Heart right ventricle (tissue), 16 donors: ENCODE results near the gene LGI2. TPM values are rescaled to one million over a fixed set of nuclear protein-coding genes. Genes with fewer than 3 reads are reported as not detected.
"Not testable (repeated sequence)": the region's sequence is repeated elsewhere in the genome, so short reads cannot be mapped to it uniquely, and the experiment has no call there.

ENCODE experiments used
- ATAC-seq, 8 donors: fragments of 200-7000 bp; cut with Tn5 transposase; one replicate each; pipeline ENCODE4 v1.9.1; 2020; ENCODE audit warnings: mild to moderate bottlenecking in 8 of 8, moderate library complexity in 8 of 8, moderate number of reproducible peaks in 1 of 8
- DNase-seq, 2 donors: peaks; one replicate each; pipeline ENCODE4 v3.0.0-alpha.2; 2020
- H3K27ac ChIP-seq, 10 donors: fragments of 200-600 bp; sonication (generic) in 2 of 10; one replicate each; pipeline versions ENCODE4 v1.5.0 to v1.8.0; 2020 to 2022; ENCODE audit warnings: mild to moderate bottlenecking in 3 of 10
- H3K27me3 ChIP-seq, 7 donors: fragments of 200-600 bp; one replicate each; pipeline ENCODE4 v1.8.0; 2021 to 2022; ENCODE audit warnings: mild to moderate bottlenecking in 2 of 7
- H3K36me3 ChIP-seq, 9 donors: fragments of 200-600 bp; sonication (generic) in 1 of 9; one replicate each; pipeline versions ENCODE4 v1.5.0 to v1.8.0; 2020 to 2022; ENCODE audit warnings: mild to moderate bottlenecking in 2 of 9
- H3K4me1 ChIP-seq, 9 donors: fragments of 200-600 bp; sonication (generic) in 1 of 9; one replicate each; pipeline versions ENCODE4 v1.5.0 to v1.8.0; 2020 to 2022; ENCODE audit warnings: mild to moderate bottlenecking in 4 of 9
- H3K4me3 ChIP-seq, 10 donors: fragments of 200-600 bp; sonication (generic) in 2 of 10; one replicate each; pipeline versions ENCODE4 v1.5.0 to v1.8.0; 2020 to 2022; ENCODE audit warnings: mild to moderate bottlenecking in 7 of 10, moderate library complexity in 2 of 10
- H3K9me3 ChIP-seq, 11 donors: fragments of 200-600 bp in 10 of 11; sonication (generic) in 2 of 11; one replicate each; pipeline versions ENCODE4 v1.5.0 to v1.8.0; 2013 to 2022; ENCODE audit warnings: mild to moderate bottlenecking in 2 of 11, control low read depth in 1 of 11, moderate library complexity in 1 of 11
- CTCF ChIP-seq, 9 donors: fragments of 200-600 bp; sonication (generic) in 2 of 9; IDR thresholded peaks; one replicate each; pipeline versions ENCODE4 v1.5.0 to v1.8.0; 2021 to 2022; ENCODE audit warnings: antibody characterized with exemption in 9 of 9, mild to moderate bottlenecking in 5 of 9, moderate library complexity in 1 of 9
- WGBS, 2 donors: extraction: QIAGEN DNeasy Blood & Tissue Kit; methylation state at CpG; one replicate each; pipeline ENCODE4 v1.1.7; 2013; ENCODE audit warnings: inconsistent platforms in 1 of 2; 5-methylcytosine and 5-hydroxymethylcytosine counted together
- intact Hi-C, 10 donors: fragments of 100-400 bp; cut with DNase I; formaldehyde crosslinking; loops; one replicate each; pipeline versions ENCODE4 v1.11.1 to v1.14.2; 2022
- polyA plus RNA-seq, 2 donors: library from polyadenylated mRNA; stranded (reverse); fragments of 200-250 nt; gene quantifications; one replicate each; pipeline ENCODE4 v1.2.3, GENCODE V29; 2013
- total RNA-seq, 10 donors: library from RNA; stranded (reverse); fragmentation: NEBNext Ultra II Directional in 3 of 10; extraction: Animal tissue kit (Norgen Biotek cat#: 25700) in 3 of 10; gene quantifications; one replicate each; pipeline versions ENCODE4 v1.2.1 to v1.2.4, GENCODE V29; 2021 to 2023
- donor health status: Arrhythmogenic right ventricular cardiomyopathy.
- donor health status: ischemic (EF 13 %, LVEDD 7.1; RV severe dilation, severe dysfunction).
- donor health status: healthy with polysubstance abuse.
- donor health status: DM: no; HTN: yes; CAD: no.
- donor health status: DM: no; HTN: no; CAD: no.
- donor health status: ischemic (EF 25% LVEDD 6.9; RV normal size, moderate dysfunction).
- donor health status: ischemic (EF 25% LVEDD 5.7; RV mildly dilated, moderate dysfunction).
- donor health status: healthy.
- donor health status: DM: yes; HTN: yes; CAD: no.
- donor health status: Ischemic cardiomyopathy.
- donor health status: ischemic (EF 35%, LVEDD 5.7; RV mildly dilated, moderate dysfunction).
- donor health status: nonischemic (EF 11% LVEDD 7.7; RV severe dilation, severe dysfunction).
- donor health status: DM: yes; HTN: yes; CAD: no.
- donor health status: PGD.
- donor health status: ischemic (EF 29% LVEDD 5.4; RV normal size, mild dysfunction).
- donor health status: nonischemic (EF 23%, LVEDD 6.1; RV moderate dilation, normal function).

Gene LGI2
- total and polyA plus RNA-seq, 12 donors, result 0.80 to 7.9 (median 2.1) TPM

DNA sequence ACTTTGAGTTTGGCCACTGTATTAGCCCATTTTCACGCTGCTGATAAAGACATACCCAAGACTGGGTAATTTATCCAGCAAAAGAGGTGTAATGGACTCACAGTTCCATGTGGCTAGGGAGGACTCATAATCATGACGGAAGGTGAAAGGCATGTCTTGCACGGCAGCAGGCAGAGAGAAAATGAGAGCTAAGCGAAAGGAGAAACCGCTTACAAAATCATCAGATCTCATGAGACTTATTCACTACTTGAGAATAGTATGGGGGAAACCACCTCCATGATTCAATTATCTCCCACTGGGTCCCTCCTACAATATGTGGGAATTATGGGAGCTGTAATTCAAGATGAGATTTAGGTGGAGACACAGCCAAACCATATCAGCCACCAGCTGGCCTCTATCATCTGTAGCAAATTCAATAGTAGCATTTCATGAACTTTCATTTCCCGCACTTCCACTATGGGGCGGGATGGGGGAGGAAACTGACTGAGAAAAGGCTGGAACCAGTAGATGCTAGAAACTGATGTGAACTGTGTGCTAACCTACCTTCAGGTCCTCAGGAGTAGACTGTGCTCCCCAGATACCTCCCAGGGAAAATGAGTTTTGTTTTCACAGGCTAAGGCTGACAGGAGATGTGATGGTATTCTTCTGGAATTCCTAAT is 35.3 kb upstream of the LGI2 start:
- DNase-seq (no peak), ATAC-seq (peak in 2 of 8 donors; percentile 25 to 71)
- Histone ChIP-seq H3K9me3 (no peaks in the 10 kb centered on the region), H3K36me3 (no peaks in the 10 kb centered on the region), H3K27me3 (no peaks in the 10 kb centered on the region), H3K4me3 (no peak overlapping the region), H3K27ac (no peak overlapping the region), H3K4me1 (peaks cover 0 to 5% (median 0%) of the 10 kb centered on the region in 9 donors)
- 77 to 82% methylated on average over 7 of the region's 7 CpGs for WGBS, 2 donors
- no peak for TF ChIP-seq CTCF (IDR thresholded peaks at IDR 0.05)
- intact Hi-C loops, result no loop called here

DNA sequence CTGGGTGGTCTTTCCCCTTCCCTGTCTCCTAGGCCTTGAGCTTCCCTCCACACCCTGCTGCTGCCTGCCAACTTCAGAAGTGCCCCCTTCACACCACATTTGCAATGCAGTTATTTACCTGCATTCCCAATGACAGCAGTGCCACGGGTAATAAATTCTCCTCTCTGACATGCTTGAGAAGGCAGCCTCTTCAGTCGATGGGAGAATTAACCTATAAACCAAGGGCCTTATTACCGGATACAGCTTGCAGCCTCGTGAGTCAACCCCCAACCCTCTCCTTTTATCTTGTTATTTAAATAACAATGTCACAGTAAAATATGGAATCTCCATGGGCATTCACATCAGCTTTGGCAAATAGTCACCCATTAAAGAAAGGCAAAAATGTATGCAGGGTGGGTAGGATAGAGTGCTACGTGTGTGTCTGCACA is 34.7 kb upstream of the LGI2 start:
- intact Hi-C loops, result no loop called here
- no peak for TF ChIP-seq CTCF (IDR thresholded peaks at IDR 0.05)
- ATAC-seq (no peak), DNase-seq (no peak)
- H3K27me3 ChIP-seq, result no peaks in the 10 kb centered on the region
- WGBS, 2 donors, result 56 to 60% methylated on average over 5 of the region's 5 CpGs
- no peaks in the 10 kb centered on the region for H3K9me3 ChIP-seq
- no peak overlapping the region for H3K27ac ChIP-seq
- H3K4me1 ChIP-seq, result peaks cover 0 to 11% (median 0%) of the 10 kb centered on the region in 9 donors
- H3K36me3 ChIP-seq, result no peaks in the 10 kb centered on the region
- H3K4me3 ChIP-seq, result no peak overlapping the region

- H3K9me3 ChIP-seq, H3K27me3 ChIP-seq, H3K36me3 ChIP-seq, intact Hi-C loops, H3K27ac ChIP-seq, ATAC-seq, DNase-seq, H3K4me3 ChIP-seq: not testable (repeated sequence)
- peaks cover 0 to 14% (median 4%) of the 10 kb centered on the region in 9 donors for H3K4me1 ChIP-seq
- WGBS, 2 donors, result 95 to 97% methylated on average over 1 of the region's 1 CpG
These were observed 33.7 kb upstream of the LGI2 start for GRCh38 chr4:25064447-25064846.

- no peak for ATAC-seq
- Histone ChIP-seq H3K27ac (no peak overlapping the region), H3K27me3 (no peaks in the 10 kb centered on the region), H3K9me3 (peaks cover 0 to 8% (median 0%) of the 10 kb centered on the region in 11 donors), H3K4me3 (no peak overlapping the region), H3K36me3 (no peaks in the 10 kb centered on the region), H3K4me1 (peaks cover 0 to 14% (median 4%) of the 10 kb centered on the region in 9 donors)
- no peak for TF ChIP-seq CTCF (IDR thresholded peaks at IDR 0.05)
- intact Hi-C loops, result no loop called here
- no peak for DNase-seq
- 68 to 76% methylated on average over 3 of the region's 3 CpGs for WGBS, 2 donors
These were observed 32.4 kb upstream of the LGI2 start for GRCh38 chr4:25063116-25063515.

- H3K27ac ChIP-seq, result peak overlapping the region in 1 of 10 donors; percentile 37
- intact Hi-C loops, result no loop called here
- no peaks in the 10 kb centered on the region for H3K36me3 ChIP-seq
- WGBS, 2 donors, result 96 to 98% methylated on average over 1 of the region's 1 CpG
- H3K27me3 ChIP-seq, result no peaks in the 10 kb centered on the region
- H3K4me3 ChIP-seq, result no peak overlapping the region
- H3K4me1 ChIP-seq, result peaks cover 0 to 14% (median 4%) of the 10 kb centered on the region in 9 donors
- peaks cover 0 to 9% (median 0%) of the 10 kb centered on the region in 11 donors for H3K9me3 ChIP-seq
- no peak for TF ChIP-seq CTCF (IDR thresholded peaks at IDR 0.05)
- ATAC-seq (no peak), DNase-seq (no peak)
These were observed 31.4 kb upstream of the LGI2 start for GRCh38 chr4:25062098-25062497.
